ENCODE data around the gene ABCC9.

The ABCC9 gene

DNA sequence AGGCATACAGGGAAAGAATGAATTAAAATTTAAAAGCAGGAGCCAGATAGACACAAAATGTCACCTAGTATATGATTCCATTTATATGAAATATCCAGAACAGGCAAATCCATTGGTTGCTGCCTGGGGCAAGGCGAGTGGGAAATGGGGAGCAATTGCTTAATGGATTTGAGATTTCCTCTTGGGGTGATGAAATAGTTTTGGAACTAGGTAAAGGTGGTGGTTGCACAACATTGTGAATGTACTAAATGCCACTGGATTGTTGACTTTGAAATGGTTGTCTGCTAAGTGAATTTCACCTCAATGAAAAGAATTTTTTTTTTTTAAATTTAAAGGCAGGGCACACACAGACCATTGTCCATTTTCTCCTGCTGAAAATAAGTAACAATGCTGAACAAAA, 61.9 kb downstream of the ABCC9 start:
- H3K4me1 Mint-ChIP-seq (ENCODE audit: low read depth) = no peaks in the 10 kb centered on the region
- no peak overlapping the region for H3K27ac Mint-ChIP-seq
- H3K36me3 Mint-ChIP-seq (ENCODE audit: low read depth) = no peaks in the 10 kb centered on the region
- H3K9me3 Mint-ChIP-seq = no peaks in the 10 kb centered on the region
- H3K27me3 Mint-ChIP-seq (ENCODE audit: low read depth) = no peaks in the 10 kb centered on the region
- H3K4me3 Mint-ChIP-seq = no peak overlapping the region

DNA sequence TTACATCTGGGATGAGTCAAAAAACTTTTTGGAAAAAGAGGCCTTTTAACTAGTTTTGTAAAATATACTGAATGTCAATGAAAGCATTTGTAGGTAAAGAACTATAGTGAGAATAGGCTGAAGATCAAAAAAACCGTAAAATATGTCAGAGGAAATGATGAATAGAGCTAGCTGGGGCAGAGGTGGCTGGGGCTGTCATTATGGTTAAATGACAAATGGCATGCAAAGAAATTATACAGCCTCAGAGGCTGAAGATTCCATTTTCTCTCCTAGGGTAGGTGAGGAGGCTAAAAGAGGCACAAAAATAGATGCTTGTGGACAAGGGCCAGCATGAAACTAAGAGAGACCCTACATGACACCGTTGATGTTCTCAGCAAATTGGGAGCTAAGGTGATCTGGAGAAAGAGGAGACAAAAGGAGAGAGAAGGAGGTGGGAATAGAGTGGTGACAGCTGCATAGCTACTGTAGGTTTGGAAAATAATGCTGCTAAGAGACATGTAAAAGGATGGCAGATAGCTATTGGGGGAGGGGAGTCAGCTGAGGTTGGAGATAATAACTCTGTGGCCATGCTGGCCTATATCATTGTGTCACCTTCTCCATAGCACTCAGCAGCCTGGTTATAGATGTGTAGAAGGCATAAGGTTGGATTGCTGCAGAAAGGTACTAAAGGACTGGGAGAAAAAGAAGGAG, 63.8 kb downstream of the ABCC9 start:
- Mint-ChIP-seq H3K27me3 (ENCODE audit: low read depth) (no peaks in the 10 kb centered on the region), H3K4me1 (ENCODE audit: low read depth) (no peaks in the 10 kb centered on the region), H3K9me3 (no peaks in the 10 kb centered on the region), H3K27ac (no peak overlapping the region), H3K4me3 (no peak overlapping the region), H3K36me3 (ENCODE audit: low read depth) (no peaks in the 10 kb centered on the region)

DNA sequence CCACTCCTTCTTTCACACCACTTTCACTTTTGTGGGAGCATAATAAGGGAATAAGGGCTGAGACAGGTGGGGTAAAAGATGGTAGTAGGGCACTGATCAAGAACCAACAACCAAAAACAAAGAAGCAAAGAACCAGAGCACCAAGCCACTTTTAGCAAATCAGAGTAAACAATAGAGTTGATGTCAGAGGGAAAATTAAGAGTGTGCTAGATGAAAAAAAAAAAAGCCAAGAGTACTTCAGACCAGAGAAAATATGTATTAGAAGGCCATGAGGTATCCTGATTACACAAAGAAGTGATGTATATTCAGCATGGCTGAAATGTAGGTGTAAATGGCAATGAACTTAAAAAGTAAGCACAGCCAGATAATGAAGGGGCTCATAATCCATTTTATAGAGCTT, 75.4 kb downstream of the ABCC9 start:
- no peaks in the 10 kb centered on the region for H3K27me3 Mint-ChIP-seq (ENCODE audit: low read depth)
- H3K4me1 Mint-ChIP-seq (ENCODE audit: low read depth) = no peaks in the 10 kb centered on the region
- H3K27ac Mint-ChIP-seq = no peak overlapping the region
- H3K9me3 Mint-ChIP-seq = no peaks in the 10 kb centered on the region
- H3K4me3 Mint-ChIP-seq = no peak overlapping the region
- H3K36me3 Mint-ChIP-seq (ENCODE audit: low read depth) = no peaks in the 10 kb centered on the region

DNA sequence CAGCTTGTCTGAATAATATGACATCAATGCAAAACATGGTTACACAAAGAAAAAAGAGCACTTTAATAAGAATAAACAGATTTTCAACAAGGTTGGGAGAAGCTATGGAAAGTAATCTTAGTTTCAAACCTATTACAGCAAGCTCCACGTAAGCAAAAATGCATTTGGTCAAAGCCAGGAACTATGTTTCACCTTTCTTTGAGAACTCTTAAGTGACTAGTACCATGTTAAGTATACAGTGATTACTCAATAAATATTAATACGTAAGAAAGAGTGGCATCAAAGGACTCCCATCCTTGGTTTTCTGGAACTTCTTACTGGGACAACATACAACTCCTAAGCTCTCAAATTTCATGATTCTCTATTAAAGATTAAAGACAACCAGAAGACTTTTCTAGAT, 80.7 kb downstream of the ABCC9 start:
- Mint-ChIP-seq H3K27me3 (ENCODE audit: low read depth) (no peaks in the 10 kb centered on the region), H3K27ac (no peak overlapping the region), H3K4me1 (ENCODE audit: low read depth) (no peaks in the 10 kb centered on the region), H3K4me3 (no peak overlapping the region), H3K9me3 (no peaks in the 10 kb centered on the region), H3K36me3 (ENCODE audit: low read depth) (no peaks in the 10 kb centered on the region)

DNA sequence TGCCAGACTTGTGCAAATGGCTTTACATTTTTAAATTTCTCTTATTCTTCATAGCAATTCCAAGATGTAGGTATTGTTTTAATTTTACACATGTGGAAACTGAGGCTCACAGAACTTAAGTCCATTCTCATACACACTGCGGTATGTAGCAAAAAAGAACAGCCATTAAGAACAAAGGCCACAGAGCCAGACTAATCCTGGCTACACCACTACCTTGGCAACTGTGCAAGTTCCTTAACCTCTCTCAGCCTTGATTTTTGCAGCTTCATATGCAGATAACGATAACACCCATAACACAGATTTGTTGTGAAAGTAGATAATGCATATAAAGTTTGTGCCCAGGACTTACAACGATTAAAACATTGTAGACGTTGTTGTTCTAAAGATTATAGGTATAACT, 81.1 kb downstream of the ABCC9 start:
- no peaks in the 10 kb centered on the region for H3K27me3 Mint-ChIP-seq (ENCODE audit: low read depth)
- H3K4me3 Mint-ChIP-seq = no peak overlapping the region
- no peaks in the 10 kb centered on the region for H3K4me1 Mint-ChIP-seq (ENCODE audit: low read depth)
- H3K36me3 Mint-ChIP-seq (ENCODE audit: low read depth) = no peaks in the 10 kb centered on the region
- no peak overlapping the region for H3K27ac Mint-ChIP-seq
- H3K9me3 Mint-ChIP-seq = no peaks in the 10 kb centered on the region

DNA sequence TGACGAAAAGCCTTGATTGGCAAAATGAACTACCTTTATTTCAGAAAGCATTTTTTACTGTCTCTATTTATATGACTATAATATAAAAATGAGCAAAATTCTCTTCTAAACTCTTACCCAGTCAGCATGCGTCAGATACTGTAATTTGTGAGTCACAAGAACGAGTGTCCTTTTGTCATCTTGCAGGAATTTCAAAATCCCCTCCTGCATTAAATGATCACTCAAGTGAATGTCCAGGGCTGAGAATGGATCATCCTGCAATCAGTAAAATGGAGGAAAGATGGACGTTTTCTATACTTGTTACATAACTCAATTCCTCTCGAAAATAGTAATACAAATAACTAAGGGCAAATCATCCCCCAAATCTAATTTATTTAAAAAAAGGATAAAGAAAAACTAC, 89.0 kb downstream of the ABCC9 start:
- no peaks in the 10 kb centered on the region for H3K9me3 Mint-ChIP-seq
- H3K36me3 Mint-ChIP-seq (ENCODE audit: low read depth) = no peaks in the 10 kb centered on the region
- H3K4me3 Mint-ChIP-seq = no peak overlapping the region
- H3K27ac Mint-ChIP-seq = no peak overlapping the region
- no peaks in the 10 kb centered on the region for H3K4me1 Mint-ChIP-seq (ENCODE audit: low read depth)
- no peaks in the 10 kb centered on the region for H3K27me3 Mint-ChIP-seq (ENCODE audit: low read depth)

DNA sequence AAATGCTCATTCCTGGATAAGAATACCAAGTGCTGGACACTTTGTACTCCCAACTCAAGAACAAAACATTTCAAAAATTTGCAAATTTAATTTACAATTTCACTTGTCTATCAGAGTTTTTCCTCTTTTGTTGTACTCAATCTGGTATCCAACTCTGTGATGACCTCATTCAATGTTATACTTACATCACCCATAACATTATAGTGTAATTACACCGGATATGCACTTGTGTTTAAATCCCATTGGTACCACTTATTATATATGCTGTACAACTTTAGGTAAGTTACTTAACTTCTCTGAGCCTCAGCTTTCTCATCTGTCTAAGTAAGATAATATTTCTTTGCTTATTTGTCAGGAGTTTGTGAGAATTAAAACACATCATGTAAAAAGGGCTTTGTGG, 90.1 kb downstream of the ABCC9 start:
- Mint-ChIP-seq H3K4me1 (ENCODE audit: low read depth) (no peaks in the 10 kb centered on the region), H3K27me3 (ENCODE audit: low read depth) (no peaks in the 10 kb centered on the region), H3K4me3 (no peak overlapping the region), H3K36me3 (ENCODE audit: low read depth) (no peaks in the 10 kb centered on the region), H3K27ac (no peak overlapping the region), H3K9me3 (no peaks in the 10 kb centered on the region)

DNA sequence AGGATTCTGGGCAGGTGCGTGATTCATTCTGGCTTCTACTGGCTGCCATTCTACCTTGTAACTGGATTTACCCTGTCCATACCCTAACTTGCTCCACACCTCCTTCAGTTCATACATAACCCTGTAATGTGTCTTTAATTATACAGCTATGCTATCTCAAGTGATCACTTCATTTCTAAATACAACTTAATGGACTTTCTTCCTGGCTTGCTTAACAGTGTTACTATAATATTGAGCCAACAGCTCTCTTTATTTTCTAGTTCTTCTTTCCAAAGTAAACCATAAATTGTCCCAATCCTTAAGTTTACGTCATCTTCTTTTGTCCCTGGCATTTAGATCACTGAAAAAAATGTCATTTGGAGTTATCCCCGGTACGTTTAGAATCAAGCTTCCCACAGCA, 90.8 kb downstream of the ABCC9 start:
- Mint-ChIP-seq H3K27me3 (ENCODE audit: low read depth) (no peaks in the 10 kb centered on the region), H3K36me3 (ENCODE audit: low read depth) (no peaks in the 10 kb centered on the region), H3K9me3 (no peaks in the 10 kb centered on the region)

DNA sequence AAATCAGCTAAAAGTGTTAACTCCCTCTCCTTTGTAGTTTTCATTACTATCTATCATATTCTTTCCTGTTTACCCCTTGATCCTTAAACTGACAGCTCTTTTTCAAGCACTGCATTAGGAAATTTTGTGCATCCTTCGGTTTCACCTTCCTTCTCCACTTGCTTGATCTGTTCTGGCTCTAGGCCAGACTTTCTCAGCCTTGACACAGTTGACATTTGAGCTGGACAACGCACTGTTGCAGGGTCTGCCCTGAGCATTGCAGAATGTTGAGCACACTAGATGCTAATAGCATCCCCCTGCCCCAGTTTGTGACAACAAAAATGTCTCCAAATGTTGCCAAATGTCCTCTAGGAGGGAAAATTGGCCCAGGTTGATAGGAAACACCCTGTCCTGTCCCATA, 91.3 kb downstream of the ABCC9 start:
- no peak overlapping the region for H3K4me3 Mint-ChIP-seq
- no peaks in the 10 kb centered on the region for H3K4me1 Mint-ChIP-seq (ENCODE audit: low read depth)
- H3K9me3 Mint-ChIP-seq = no peaks in the 10 kb centered on the region
- H3K36me3 Mint-ChIP-seq (ENCODE audit: low read depth) = no peaks in the 10 kb centered on the region
- no peak overlapping the region for H3K27ac Mint-ChIP-seq
- no peaks in the 10 kb centered on the region for H3K27me3 Mint-ChIP-seq (ENCODE audit: low read depth)

More for the DNA sequence above, 90.8 kb downstream of the ABCC9 start:
- H3K4me1 Mint-ChIP-seq (ENCODE audit: low read depth) = no peaks in the 10 kb centered on the region
- H3K27ac Mint-ChIP-seq = no peak overlapping the region
- no peak overlapping the region for H3K4me3 Mint-ChIP-seq

DNA sequence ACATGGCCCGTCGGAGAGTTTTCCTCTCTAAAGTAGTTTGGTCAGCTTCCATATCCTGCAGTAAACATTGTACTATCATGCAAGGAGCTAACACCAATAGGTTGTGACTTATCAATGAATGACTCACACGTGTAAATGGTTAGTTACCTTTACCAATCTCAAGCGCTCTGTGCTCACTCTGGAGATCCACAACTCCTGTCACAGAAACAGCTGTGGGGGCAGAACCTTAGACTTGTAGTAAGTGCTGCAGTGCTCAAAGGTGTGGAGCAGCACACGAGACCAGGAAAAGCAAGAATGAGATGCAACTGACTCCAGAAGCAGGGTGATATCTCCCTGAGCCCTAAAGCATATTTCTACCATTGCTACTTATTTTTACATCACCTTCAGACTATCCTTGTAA, 93.0 kb downstream of the ABCC9 start:
- H3K27ac Mint-ChIP-seq = no peak overlapping the region
- H3K4me1 Mint-ChIP-seq (ENCODE audit: low read depth) = no peaks in the 10 kb centered on the region
- no peaks in the 10 kb centered on the region for H3K9me3 Mint-ChIP-seq
- no peaks in the 10 kb centered on the region for H3K36me3 Mint-ChIP-seq (ENCODE audit: low read depth)
- no peaks in the 10 kb centered on the region for H3K27me3 Mint-ChIP-seq (ENCODE audit: low read depth)
- no peak overlapping the region for H3K4me3 Mint-ChIP-seq

DNA sequence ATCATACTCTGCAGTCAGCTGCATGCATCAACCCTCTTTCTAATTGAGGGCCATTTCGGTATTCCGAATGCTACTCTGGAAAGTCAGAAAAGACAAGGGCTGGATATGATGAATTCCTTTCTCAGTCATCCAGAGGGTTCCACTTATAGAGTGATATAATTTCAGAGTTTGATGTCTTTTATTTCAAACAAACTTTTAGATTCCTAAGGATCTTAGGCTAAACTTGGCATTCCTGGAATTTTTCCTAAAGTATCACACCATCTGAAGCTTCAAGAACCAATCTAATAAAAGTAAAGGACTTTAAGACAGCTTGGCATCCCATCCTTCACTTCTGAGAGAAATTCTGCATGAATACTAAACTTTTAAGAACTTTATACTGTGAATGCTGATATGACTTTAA, 97.4 kb downstream of the ABCC9 start:
- no peak overlapping the region for H3K4me3 Mint-ChIP-seq
- H3K27ac Mint-ChIP-seq = no peak overlapping the region
- H3K9me3 Mint-ChIP-seq = no peaks in the 10 kb centered on the region
- H3K36me3 Mint-ChIP-seq (ENCODE audit: low read depth) = no peaks in the 10 kb centered on the region
- H3K27me3 Mint-ChIP-seq (ENCODE audit: low read depth) = no peaks in the 10 kb centered on the region
- H3K4me1 Mint-ChIP-seq (ENCODE audit: low read depth) = no peaks in the 10 kb centered on the region

DNA sequence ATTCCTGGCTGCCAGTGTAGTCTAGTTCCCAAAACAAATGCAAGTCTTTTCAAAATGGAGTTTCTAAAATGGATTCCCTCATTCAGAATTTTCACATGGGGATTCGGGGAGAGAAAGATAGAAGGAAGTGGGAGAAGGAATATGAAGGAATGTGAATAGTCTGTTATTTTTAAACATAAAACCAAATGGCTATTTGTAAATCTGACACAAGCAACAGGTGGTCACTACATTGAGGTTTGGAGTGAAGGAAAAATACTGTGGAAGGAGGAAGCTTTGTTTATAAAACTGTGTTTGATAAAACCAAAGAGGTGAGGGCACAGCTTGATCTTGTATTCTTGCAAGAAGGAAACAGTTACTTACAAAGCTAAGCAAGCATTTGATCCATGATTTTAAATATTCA, 101.5 kb downstream of the ABCC9 start:
- no peaks in the 10 kb centered on the region for H3K27me3 Mint-ChIP-seq (ENCODE audit: low read depth)
- no peak overlapping the region for H3K27ac Mint-ChIP-seq
- no peaks in the 10 kb centered on the region for H3K4me1 Mint-ChIP-seq (ENCODE audit: low read depth)
- no peak overlapping the region for H3K4me3 Mint-ChIP-seq
- H3K9me3 Mint-ChIP-seq = no peaks in the 10 kb centered on the region
- H3K36me3 Mint-ChIP-seq (ENCODE audit: low read depth) = no peaks in the 10 kb centered on the region

DNA sequence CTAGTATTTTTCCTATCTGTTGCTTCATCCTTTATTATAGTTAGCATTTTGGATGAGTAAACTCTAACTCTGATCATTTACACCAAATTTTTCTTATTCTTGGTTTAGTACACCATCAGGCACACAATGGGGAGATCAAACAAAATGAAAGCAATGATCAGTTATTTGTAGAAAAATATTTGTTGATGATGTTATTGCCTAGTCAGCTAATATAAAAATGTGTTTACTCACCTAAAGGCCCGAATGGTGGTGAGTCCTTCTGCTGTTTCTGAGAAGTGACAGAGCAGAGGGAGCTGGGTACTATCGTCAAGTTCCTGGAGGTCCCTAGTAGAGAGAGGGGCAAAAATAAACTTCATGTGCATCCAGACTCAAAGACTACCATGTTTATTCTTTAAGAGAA, 103.4 kb downstream of the ABCC9 start:
- no peak overlapping the region for H3K4me3 Mint-ChIP-seq
- no peaks in the 10 kb centered on the region for H3K27me3 Mint-ChIP-seq (ENCODE audit: low read depth)
- no peak overlapping the region for H3K27ac Mint-ChIP-seq
- H3K9me3 Mint-ChIP-seq = no peaks in the 10 kb centered on the region
- no peaks in the 10 kb centered on the region for H3K36me3 Mint-ChIP-seq (ENCODE audit: low read depth)
- H3K4me1 Mint-ChIP-seq (ENCODE audit: low read depth) = no peaks in the 10 kb centered on the region

DNA sequence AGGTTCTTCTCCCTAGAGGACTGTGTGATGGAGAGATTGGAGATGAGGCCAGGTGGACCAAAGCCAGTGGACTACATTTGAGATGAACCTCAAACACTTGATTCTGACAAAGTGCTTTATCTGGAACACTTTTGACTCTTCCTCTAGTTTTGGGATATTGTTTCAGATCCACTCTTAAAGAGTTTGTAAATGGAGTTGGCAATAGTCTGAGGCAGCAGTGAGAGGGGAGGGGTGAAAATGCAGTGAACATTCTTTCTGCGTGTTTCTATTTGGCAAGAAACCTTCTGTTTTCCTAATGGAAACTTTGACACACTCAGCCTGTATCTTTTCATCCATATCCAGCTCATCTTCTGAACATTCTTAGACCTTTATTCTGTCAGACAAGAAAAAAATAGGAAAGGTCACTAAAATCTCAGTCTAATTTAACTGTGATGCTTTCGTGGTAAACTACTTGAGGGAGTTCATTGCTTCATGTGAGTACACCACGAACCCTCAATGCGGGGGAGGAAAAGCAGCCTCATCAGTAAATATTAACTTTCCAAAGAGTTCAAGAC, 109.4 kb downstream of the ABCC9 start:
- H3K4me3 Mint-ChIP-seq = no peak overlapping the region
- H3K27me3 Mint-ChIP-seq (ENCODE audit: low read depth) = no peaks in the 10 kb centered on the region
- H3K36me3 Mint-ChIP-seq (ENCODE audit: low read depth) = no peaks in the 10 kb centered on the region
- H3K4me1 Mint-ChIP-seq (ENCODE audit: low read depth) = no peaks in the 10 kb centered on the region
- H3K9me3 Mint-ChIP-seq = no peaks in the 10 kb centered on the region
- H3K27ac Mint-ChIP-seq = no peak overlapping the region

DNA sequence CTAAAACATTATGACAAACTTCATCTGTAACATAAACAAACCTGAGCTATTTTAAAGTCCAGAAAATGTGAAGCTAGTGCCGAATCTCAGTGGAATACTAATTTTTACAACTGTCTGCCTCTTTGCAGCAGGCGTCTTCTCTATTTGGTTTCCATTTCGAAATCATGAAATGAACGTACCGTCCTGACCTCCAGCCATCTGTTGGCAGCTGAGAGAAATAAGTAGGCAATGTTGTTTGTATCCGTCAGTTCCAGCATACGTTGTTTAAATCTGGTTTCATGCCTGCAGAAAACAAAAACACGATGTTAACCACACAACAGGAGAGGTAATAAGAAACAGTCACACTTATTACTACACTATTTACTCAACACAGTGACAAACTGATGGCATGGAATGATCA, 112.4 kb downstream of the ABCC9 start:
- Mint-ChIP-seq H3K36me3 (ENCODE audit: low read depth) (no peaks in the 10 kb centered on the region), H3K27ac (no peak overlapping the region), H3K4me3 (no peak overlapping the region), H3K4me1 (ENCODE audit: low read depth) (no peaks in the 10 kb centered on the region), H3K27me3 (ENCODE audit: low read depth) (no peaks in the 10 kb centered on the region), H3K9me3 (no peaks in the 10 kb centered on the region)
